ENCODE measurements around the gene HSPA1B. TPM values are rescaled to one million over a fixed set of nuclear protein-coding genes. Genes with fewer than 3 reads are reported as not detected.

Gene HSPA1B
- total and polyA plus RNA-seq, 2 of the 4 experiments (the other 2 are of a cell fraction): 61.1 to 93.6 TPM

GRCh38 chr6:31826793-31827285 is 699 bp upstream of the HSPA1B start:
- peak overlapping the region; percentile 92 for H4K91ac ChIP-seq (ENCODE audit: insufficient read depth, low read depth, low read length)
- CTCF ChIA-PET: interaction anchor here (1.3 kb wide), 1 partner anchor 31 kb away, joined by 4 read pairs; the partner anchor contains the start of gene VARS1
- peaks cover 9% of the 10 kb centered on the region for H4K20me1 ChIP-seq (ENCODE audit: insufficient read depth, low read length)
- peak overlapping the region; percentile 5; the same call in 1 of the 2 replicates for H2BK20ac ChIP-seq (ENCODE audit: low read depth, low read length)
- H3K4ac ChIP-seq (ENCODE audit: low read depth, low read length): peak overlapping the region; percentile 97
- H4K8ac ChIP-seq (ENCODE audit: low read depth in 2 of 2, low read length in 2 of 2): peak overlapping the region; percentile 97 to 98
- no peaks in the 10 kb centered on the region for H3K9me3 ChIP-seq (ENCODE audit: control insufficient read depth, insufficient read depth, low read length)
- H3K27ac ChIP-seq (ENCODE audit: insufficient read depth, low read length): peak overlapping the region; percentile 93
- peak overlapping the region; percentile 83 for H3K4me2 ChIP-seq (ENCODE audit: low read depth, low read length)
- peak overlapping the region; percentile 82 for H3K18ac ChIP-seq (ENCODE audit: low read depth, low read length)
- intact Hi-C loops (cut with micrococcal nuclease): loop anchor here (1.0 to 5.0 kb wide), 2 partner anchors 32 to 280 kb away; partner anchors contain the start of genes ATP6V1G2, NFKBIL1 and VARS1
- peak overlapping the region; percentile 88 for H2AK9ac ChIP-seq (replicated peaks; ENCODE audit: low read depth, low read length, poor library complexity)
- H3K27me3 ChIP-seq (ENCODE audit: control insufficient read depth, insufficient read depth, low read length): no peaks in the 10 kb centered on the region
- H2BK5ac ChIP-seq (ENCODE audit: low read depth, low read length, poor library complexity, severe bottlenecking): peak overlapping the region; percentile 85
- peak overlapping the region; percentile 45 for H3K4me3 ChIP-seq (ENCODE audit: insufficient read depth, low read depth, low read length)
- DNase-seq (no peak), ATAC-seq (ENCODE audit: low read depth) (peak; percentile 55)
- H2BK15ac ChIP-seq (ENCODE audit: low read depth, low read length): peak overlapping the region; percentile 64; the same call in 2 of the 3 replicates
- POLR2A ChIA-PET (ENCODE audit: unreplicated experiment): interaction anchor here (0.5 to 1.5 kb wide), 7 partner anchors 12 to 120 kb away, joined by 3 to 10 read pairs (median 4); partner anchors contain the start of genes HSPA1A, HSPA1L, LSM2 and LY6G6F
- H3K4me1 ChIP-seq (ENCODE audit: control insufficient read depth, insufficient read depth, low read length): peaks cover 9% of the 10 kb centered on the region
- H4K5ac ChIP-seq (ENCODE audit: low read depth, low read length): peak overlapping the region; percentile 97
- no peaks in the 10 kb centered on the region for H3K36me3 ChIP-seq (ENCODE audit: control insufficient read depth, insufficient read depth, low read length)
- peak overlapping the region; percentile 38; the same call in 1 of the 2 replicates for H2AK5ac ChIP-seq (ENCODE audit: low read depth, low read length)
- peaks cover 9 to 30% of the 10 kb centered on the region in 2 experiments; a peak in 3 of 4 replicates for H3K79me1 ChIP-seq (ENCODE audit: low read depth in 1 of 2, low read length in 2 of 2)
- H3K9me1 ChIP-seq (ENCODE audit: insufficient read depth, low read length): peaks cover 4% of the 10 kb centered on the region; the same call in 1 of the 2 replicates
- in situ Hi-C loops (cut with MboI; ENCODE audit: low sequenced_read_pairs): no loop called here
- peak overlapping the region; percentile 71 for H2BK120ac ChIP-seq (ENCODE audit: low read depth, low read length)
- dilution Hi-C loops (cut with HindIII; ENCODE audit: low sequenced_read_pairs, unreplicated experiment): no loop called here
- peak overlapping the region; percentile 91 for H3K23ac ChIP-seq (ENCODE audit: low read depth, low read length)
- WGBS, 2 experiments (ENCODE audit: extremely low coverage in 2 of 2, insufficient read length in 1 of 2): 0% methylated on average over 4 of the region's 13 CpGs; no CpG with 5 or more reads in 1 of the 2 experiments
- H3K14ac ChIP-seq (replicated peaks; ENCODE audit: low read depth, low read length): peak overlapping the region; percentile 96
- H3K56ac ChIP-seq (ENCODE audit: extremely low read depth, insufficient read depth, low read length): peak overlapping the region; percentile 85
- BruUV-seq (replicated peaks): no TSS peak
- peak overlapping the region; percentile 90 for H3K9ac ChIP-seq (ENCODE audit: low read depth, low read length)
- peak overlapping the region; percentile 88 for H2AFZ ChIP-seq (replicated peaks; ENCODE audit: low read length, poor library complexity)
- TF ChIP-seq NFE2L2 (IDR thresholded peaks at IDR 0.05; ENCODE audit: low read depth, low read length): no peak
- no peak for TF ChIP-seq RCOR1 (IDR thresholded peaks at IDR 0.05; ENCODE audit: insufficient replicate concordance, low read length)
- no peak for TF ChIP-seq POLR2A (IDR thresholded peaks at IDR 0.05; ENCODE audit: low read depth, low read length)
- TF ChIP-seq BHLHE40 (IDR thresholded peaks at IDR 0.05; ENCODE audit: low read depth, low read length): no peak
- no peak; the same call in 1 of the 2 replicates for TF ChIP-seq MXI1 (IDR thresholded peaks at IDR 0.05; ENCODE audit: borderline replicate concordance, low read depth, low read length)
- TF ChIP-seq MAZ (IDR thresholded peaks at IDR 0.05; ENCODE audit: borderline replicate concordance, low read depth, low read length): no peak; the same call in 1 of the 2 replicates
- TF ChIP-seq RFX5 (IDR thresholded peaks at IDR 0.05; ENCODE audit: low read depth, low read length): no peak
- no peak for TF ChIP-seq RAD21 (IDR thresholded peaks at IDR 0.05; ENCODE audit: low read length)
- no peak for TF ChIP-seq CEBPB (IDR thresholded peaks at IDR 0.05; ENCODE audit: low read depth, low read length)
- TF ChIP-seq SMC3 (IDR thresholded peaks at IDR 0.05; ENCODE audit: low read depth, low read length): no peak
- no peak for TF ChIP-seq ELK1 (IDR thresholded peaks at IDR 0.05; ENCODE audit: borderline replicate concordance, low read depth, low read length)
- no peak for TF ChIP-seq MAFK (IDR thresholded peaks at IDR 0.05; ENCODE audit: low read depth, low read length)
- TF ChIP-seq CTCF (conservative IDR thresholded peaks at IDR 0.05; ENCODE audit: low read depth, low read length): no peak
- TF ChIP-seq USF2 (IDR thresholded peaks at IDR 0.05; ENCODE audit: low read depth, low read length): no peak
- TF ChIP-seq FOS (IDR thresholded peaks at IDR 0.05; ENCODE audit: low read depth, low read length): no peak

Measured in IMR-90 (cell line).